Posterior vena cava (tissue), 2 donors: ENCODE measurements around the gene ROBO1. TPM values are rescaled to one million over a fixed set of nuclear protein-coding genes. Genes with fewer than 3 reads are reported as not detected.

Source experiments
- DNase-seq: peaks from one replicate; pipeline ENCODE4 v3.0.0-alpha.2; 2020; ENCODE audit warnings: low spot score
- intact Hi-C, 2 donors: fragments of 100-400 bp; cut with DNase I; formaldehyde crosslinking; loops; one replicate each; pipeline versions ENCODE4 v1.14.1 to v1.14.2; 2022 to 2023
- microRNA-seq, 2 donors: library from miRNA; unstranded; fragments of <30 nt; microRNA quantifications; one replicate each; pipeline ENCODE4 v1.2.0, GENCODE V29; 2020 to 2021; ENCODE audit warnings: borderline microRNAs expressed in 2 of 2
- total RNA-seq, 2 donors: library from RNA; stranded (reverse); fragmentation: NEBNext Ultra II Directional; extraction: Animal tissue kit (Norgen Biotek cat#: 25700); gene quantifications; one replicate each; pipeline ENCODE4 v1.2.1, GENCODE V29; 2021
- donor health status: DM: yes; HTN: yes; CAD: no.
- donor health status: DM: yes; HTN: yes; CAD: no.

Gene ROBO1
- total RNA-seq, 2 donors from 2014 or later, result 27.2 to 28.2 TPM

DNA sequence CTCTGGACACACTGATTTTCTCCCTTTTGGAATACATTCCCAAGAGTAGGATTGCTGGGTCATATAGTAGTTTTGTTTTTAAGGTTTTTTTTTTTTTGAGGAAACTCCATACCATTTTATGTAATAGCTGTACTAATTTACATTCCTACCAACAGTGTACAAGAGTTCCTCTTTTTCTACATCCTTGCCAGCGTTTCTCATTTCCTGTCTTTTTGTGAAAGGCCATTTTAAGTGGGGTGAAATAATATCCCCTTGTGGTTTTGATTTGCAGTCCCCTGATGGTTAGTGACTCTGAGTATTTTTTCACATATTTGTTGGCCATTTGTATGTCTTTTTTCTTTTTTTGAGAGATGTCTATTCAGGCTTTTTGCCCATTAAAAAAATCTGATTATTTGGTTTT is 1205.5 kb downstream of the ROBO1 start:
- no peak for DNase-seq
- intact Hi-C loops, result no loop called here

Small RNA genes lying within 50 kb of the gene (microRNA-seq; reads per million reads assigned to microRNA genes)
- 0 reads per million in 2 donors for gene MIR3923
